Neural cell (in vitro differentiated cells): ENCODE results near the gene EXOC2. TPM values are rescaled to one million over a fixed set of nuclear protein-coding genes. Genes with fewer than 3 reads are reported as not detected.

Experiments
- H2AFZ ChIP-seq: fragments of 200-600, 300-800 bp; sonication (generic), shearing (Covaris generic); 2 replicates; pipeline ENCODE4 v1.6.0; 2014; ENCODE audit warnings: low read depth, mild to moderate bottlenecking, antibody characterized with exemption, low read length, moderate library complexity
- H3F3A ChIP-seq: fragments of 200-600 bp; shearing (Covaris generic); 2 replicates; pipeline ENCODE4 v1.6.1; 2016; ENCODE audit warnings: mild to moderate bottlenecking, moderate library complexity, mixed read lengths, antibody characterized with exemption, low read length; ENCODE audit not compliant: insufficient read depth, poor library complexity, severe bottlenecking
- H3K27ac ChIP-seq: fragments of 200-600, 300-800 bp; sonication (generic), shearing (Covaris generic); 2 replicates; pipeline ENCODE4 v1.5.1; 2014; ENCODE audit warnings: mild to moderate bottlenecking, low read length, moderate library complexity
- H3K27me3 ChIP-seq: fragments of 300-800, 200-600 bp; sonication (generic), shearing (Covaris generic); 2 replicates; pipeline ENCODE4 v1.6.0; 2014; ENCODE audit warnings: mild to moderate bottlenecking, low read depth, low read length, moderate library complexity; ENCODE audit not compliant: insufficient read depth
- H3K36me3 ChIP-seq: fragments of 300-800, 200-600 bp; sonication (generic), shearing (Covaris generic); 2 replicates; pipeline ENCODE4 v1.5.1; 2014; ENCODE audit warnings: mild to moderate bottlenecking, antibody characterized with exemption, low read length, moderate library complexity; ENCODE audit not compliant: insufficient read depth
- H3K4me2 ChIP-seq: fragments of 300-800, 200-600 bp; sonication (generic), shearing (Covaris generic); 2 replicates; pipeline ENCODE4 v1.6.0; 2014; ENCODE audit warnings: mild to moderate bottlenecking, low read length
- H3K4me3 ChIP-seq: fragments of 300-800, 200-600 bp; sonication (generic), shearing (Covaris generic); 2 replicates; pipeline ENCODE4 v1.5.1; 2014; ENCODE audit warnings: mild to moderate bottlenecking, low read length, moderate library complexity
- H3K79me2 ChIP-seq: fragments of 200-600 bp; shearing (Covaris generic); replicated peaks from 2 replicates; pipeline ENCODE4 v1.6.0; 2014; ENCODE audit warnings: mild to moderate bottlenecking, low read length, moderate library complexity; ENCODE audit not compliant: insufficient read depth
- H3K9ac ChIP-seq: fragments of 300-800, 200-600 bp; sonication (generic), shearing (Covaris generic); 2 replicates; pipeline ENCODE4 v1.6.1; 2016; ENCODE audit warnings: mild to moderate bottlenecking, low read length, mixed read lengths
- H3K9me2 ChIP-seq: fragments of 200-600 bp; shearing (Covaris generic); 2 replicates; pipeline ENCODE4 v1.6.1; 2016; ENCODE audit warnings: mild to moderate bottlenecking, low read length, mixed read lengths; ENCODE audit not compliant: insufficient read depth
- H3K9me3 ChIP-seq: fragments of 200-600, 300-800 bp; sonication (generic), shearing (Covaris generic); 2 replicates; pipeline ENCODE4 v1.6.1; 2016; ENCODE audit warnings: mild to moderate bottlenecking, mixed run types, low read length, moderate library complexity, mixed read lengths
- H4K20me1 ChIP-seq: fragments of 200-600 bp; shearing (Covaris generic); 2 replicates; pipeline ENCODE4 v1.6.1; 2016; ENCODE audit warnings: mild to moderate bottlenecking, mixed run types; ENCODE audit not compliant: insufficient read depth
- CTCF ChIP-seq: fragments of 450-650 bp; IDR thresholded peaks from 2 replicates; pipeline ENCODE4 v1.5.1; 2014; ENCODE audit warnings: antibody characterized with exemption, mild to moderate bottlenecking, moderate library complexity; ENCODE audit not compliant: poor library complexity, severe bottlenecking
- EP300 ChIP-seq: fragments of 450-650 bp; conservative IDR thresholded peaks from 2 replicates; pipeline ENCODE4 v1.6.1; 2014; ENCODE audit warnings: antibody characterized with exemption, mild to moderate bottlenecking, moderate library complexity; ENCODE audit not compliant: poor library complexity, severe bottlenecking
- EZH2 ChIP-seq: fragments of 200-600, 300-800 bp; shearing (Covaris generic), sonication (generic); IDR thresholded peaks from 2 replicates; pipeline ENCODE4 v1.6.1; 2014; ENCODE audit warnings: antibody characterized with exemption, low read length, borderline replicate concordance, mild to moderate bottlenecking; ENCODE audit not compliant: insufficient read depth, poor library complexity, severe bottlenecking
- MXI1 ChIP-seq: fragments of 450-650 bp; conservative IDR thresholded peaks from 2 replicates; pipeline ENCODE4 v1.6.1; 2014; ENCODE audit warnings: antibody characterized with exemption, mild to moderate bottlenecking; ENCODE audit not compliant: poor library complexity, severe bottlenecking
- POLR2AphosphoS5 ChIP-seq: IDR thresholded peaks from 2 replicates; pipeline ENCODE4 v1.6.1; 2012
- RAD21 ChIP-seq: fragments of 450-650 bp; conservative IDR thresholded peaks from 2 replicates; pipeline ENCODE4 v1.6.1; 2014; ENCODE audit warnings: antibody characterized with exemption, mild to moderate bottlenecking, moderate library complexity
- REST ChIP-seq: IDR thresholded peaks from 2 replicates; pipeline ENCODE4 v1.6.1; 2012; ENCODE audit warnings: borderline replicate concordance
- SMC3 ChIP-seq: fragments of 450-650 bp; conservative IDR thresholded peaks from 2 replicates; pipeline ENCODE4 v1.6.1; 2014; ENCODE audit warnings: antibody characterized with exemption, mild to moderate bottlenecking, moderate library complexity; ENCODE audit not compliant: poor library complexity
- TAF1 ChIP-seq: IDR thresholded peaks from 2 replicates; pipeline ENCODE4 v1.6.1; 2012; ENCODE audit warnings: low read depth
- polyA plus RNA-seq: library from polyadenylated mRNA; depleted of rRNA; stranded (reverse); fragments of >200 nt; gene quantifications from 2 replicates; pipeline ENCODE4 v1.2.3, GENCODE V29; 2014

Gene EXOC2
- polyA plus RNA-seq, 1 donor from 2014 or later = 38.6 TPM

GRCh38 chr6:621931-622330 is 71.0 kb downstream of the EXOC2 start:
- Histone ChIP-seq H4K20me1 (no peaks in the 10 kb centered on the region), H3F3A (no peaks in the 10 kb centered on the region), H3K27me3 (no peaks in the 10 kb centered on the region), H3K4me2 (no peak overlapping the region), H3K9me2 (no peaks in the 10 kb centered on the region), H2AFZ (no peak overlapping the region), H3K79me2 (no peaks in the 10 kb centered on the region), H3K4me3 (no peak overlapping the region), H3K36me3 (no peaks in the 10 kb centered on the region), H3K9me3 (no peaks in the 10 kb centered on the region), H3K9ac (no peak overlapping the region), H3K27ac (no peak overlapping the region)
- TF ChIP-seq MXI1 (no peak), CTCF (no peak), EZH2 (no peak), REST (no peak), RAD21 (no peak), TAF1 (no peak), SMC3 (no peak), POLR2AphosphoS5 (no peak), EP300 (no peak)

GRCh38 chr6:620950-621349 is 72.0 kb downstream of the EXOC2 start:
- Histone ChIP-seq H3K9me2 (no peaks in the 10 kb centered on the region), H2AFZ (no peak overlapping the region), H3K4me2 (no peak overlapping the region), H3K79me2 (no peaks in the 10 kb centered on the region), H4K20me1 (no peaks in the 10 kb centered on the region), H3K36me3 (no peaks in the 10 kb centered on the region), H3K27ac (no peak overlapping the region), H3F3A (no peaks in the 10 kb centered on the region), H3K9me3 (no peaks in the 10 kb centered on the region), H3K4me3 (no peak overlapping the region), H3K9ac (no peak overlapping the region), H3K27me3 (no peaks in the 10 kb centered on the region)
- no peak for TF ChIP-seq RAD21
- TF ChIP-seq CTCF = no peak
- TF ChIP-seq EZH2 = no peak
- TF ChIP-seq SMC3 = no peak
- TF ChIP-seq REST = no peak
- TF ChIP-seq EP300 = no peak
- no peak for TF ChIP-seq MXI1
- TF ChIP-seq TAF1 = no peak
- TF ChIP-seq POLR2AphosphoS5 = no peak
